Heart right ventricle (tissue), 16 donors: ENCODE measurements around the gene LRRC26. TPM values are rescaled to one million over a fixed set of nuclear protein-coding genes. Genes with fewer than 3 reads are reported as not detected.

Experiments
- ATAC-seq, 8 donors: fragments of 200-7000 bp; cut with Tn5 transposase; one replicate each; pipeline ENCODE4 v1.9.1; 2020; ENCODE audit warnings: mild to moderate bottlenecking in 8 of 8, moderate library complexity in 8 of 8, moderate number of reproducible peaks in 1 of 8
- DNase-seq, 2 donors: peaks; one replicate each; pipeline ENCODE4 v3.0.0-alpha.2; 2020
- H3K27ac ChIP-seq, 10 donors: fragments of 200-600 bp; sonication (generic) in 2 of 10; one replicate each; pipeline versions ENCODE4 v1.5.0 to v1.8.0; 2020 to 2022; ENCODE audit warnings: mild to moderate bottlenecking in 3 of 10
- H3K27me3 ChIP-seq, 7 donors: fragments of 200-600 bp; one replicate each; pipeline ENCODE4 v1.8.0; 2021 to 2022; ENCODE audit warnings: mild to moderate bottlenecking in 2 of 7
- H3K36me3 ChIP-seq, 9 donors: fragments of 200-600 bp; sonication (generic) in 1 of 9; one replicate each; pipeline versions ENCODE4 v1.5.0 to v1.8.0; 2020 to 2022; ENCODE audit warnings: mild to moderate bottlenecking in 2 of 9
- H3K4me1 ChIP-seq, 9 donors: fragments of 200-600 bp; sonication (generic) in 1 of 9; one replicate each; pipeline versions ENCODE4 v1.5.0 to v1.8.0; 2020 to 2022; ENCODE audit warnings: mild to moderate bottlenecking in 4 of 9
- H3K4me3 ChIP-seq, 10 donors: fragments of 200-600 bp; sonication (generic) in 2 of 10; one replicate each; pipeline versions ENCODE4 v1.5.0 to v1.8.0; 2020 to 2022; ENCODE audit warnings: mild to moderate bottlenecking in 7 of 10, moderate library complexity in 2 of 10
- H3K9me3 ChIP-seq, 11 donors: fragments of 200-600 bp in 10 of 11; sonication (generic) in 2 of 11; one replicate each; pipeline versions ENCODE4 v1.5.0 to v1.8.0; 2013 to 2022; ENCODE audit warnings: mild to moderate bottlenecking in 2 of 11, control low read depth in 1 of 11, moderate library complexity in 1 of 11
- WGBS, 2 donors: extraction: QIAGEN DNeasy Blood & Tissue Kit; methylation state at CpG; one replicate each; pipeline ENCODE4 v1.1.7; 2013; ENCODE audit warnings: inconsistent platforms in 1 of 2; 5-methylcytosine and 5-hydroxymethylcytosine counted together
- intact Hi-C, 10 donors: fragments of 100-400 bp; cut with DNase I; formaldehyde crosslinking; loops; one replicate each; pipeline versions ENCODE4 v1.11.1 to v1.14.2; 2022
- polyA plus RNA-seq, 2 donors: library from polyadenylated mRNA; stranded (reverse); fragments of 200-250 nt; gene quantifications; one replicate each; pipeline ENCODE4 v1.2.3, GENCODE V29; 2013
- total RNA-seq, 10 donors: library from RNA; stranded (reverse); fragmentation: NEBNext Ultra II Directional in 3 of 10; extraction: Animal tissue kit (Norgen Biotek cat#: 25700) in 3 of 10; gene quantifications; one replicate each; pipeline versions ENCODE4 v1.2.1 to v1.2.4, GENCODE V29; 2021 to 2023
- TF ChIP-seq, protein P1 (sequence below), 9 donors: fragments of 200-600 bp; sonication (generic) in 2 of 9; IDR thresholded peaks; one replicate each; pipeline versions ENCODE4 v1.5.0 to v1.8.0; 2021 to 2022; ENCODE audit warnings: antibody characterized with exemption in 9 of 9, mild to moderate bottlenecking in 5 of 9, moderate library complexity in 1 of 9
- donor health status: Arrhythmogenic right ventricular cardiomyopathy.
- donor health status: ischemic (EF 13 %, LVEDD 7.1; RV severe dilation, severe dysfunction).
- donor health status: healthy with polysubstance abuse.
- donor health status: DM: no; HTN: yes; CAD: no.
- donor health status: DM: no; HTN: no; CAD: no.
- donor health status: ischemic (EF 25% LVEDD 6.9; RV normal size, moderate dysfunction).
- donor health status: ischemic (EF 25% LVEDD 5.7; RV mildly dilated, moderate dysfunction).
- donor health status: healthy.
- donor health status: DM: yes; HTN: yes; CAD: no.
- donor health status: Ischemic cardiomyopathy.
- donor health status: ischemic (EF 35%, LVEDD 5.7; RV mildly dilated, moderate dysfunction).
- donor health status: nonischemic (EF 11% LVEDD 7.7; RV severe dilation, severe dysfunction).
- donor health status: DM: yes; HTN: yes; CAD: no.
- donor health status: PGD.
- donor health status: ischemic (EF 29% LVEDD 5.4; RV normal size, mild dysfunction).
- donor health status: nonischemic (EF 23%, LVEDD 6.1; RV moderate dilation, normal function).

The LRRC26 gene
- total and polyA plus RNA-seq, 12 donors, result not detected

DNA sequence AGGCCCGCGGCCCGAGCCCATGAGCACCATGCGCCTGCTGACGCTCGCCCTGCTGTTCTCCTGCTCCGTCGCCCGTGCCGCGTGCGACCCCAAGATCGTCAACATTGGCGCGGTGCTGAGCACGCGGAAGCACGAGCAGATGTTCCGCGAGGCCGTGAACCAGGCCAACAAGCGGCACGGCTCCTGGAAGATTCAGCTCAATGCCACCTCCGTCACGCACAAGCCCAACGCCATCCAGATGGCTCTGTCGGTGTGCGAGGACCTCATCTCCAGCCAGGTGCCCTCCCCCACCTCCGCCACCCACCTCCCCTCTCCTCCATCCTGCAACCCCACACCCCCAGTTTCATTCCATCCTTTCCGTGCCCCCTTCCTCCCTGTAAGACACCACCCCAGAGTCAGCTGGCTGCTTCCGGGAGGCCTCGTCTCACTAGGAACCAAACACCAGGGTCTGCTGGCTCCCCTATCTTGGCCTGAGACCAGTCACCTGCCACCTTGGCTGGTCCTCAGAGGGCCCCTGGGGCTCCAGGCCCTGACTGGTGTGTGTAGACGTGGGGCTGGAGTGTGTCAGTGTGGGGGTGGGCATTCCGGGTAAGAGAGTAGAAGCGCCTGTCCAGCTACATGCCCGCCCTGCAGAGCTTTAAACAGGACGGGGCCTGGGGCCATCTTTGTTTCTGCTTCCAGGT is 30.2 kb downstream of the LRRC26 start:
- Histone ChIP-seq H3K9me3 (no peaks in the 10 kb centered on the region), H3K4me1 (peaks cover 0 to 7% (median 5%) of the 10 kb centered on the region in 9 donors), H3K27me3 (peaks cover 52 to 98% (median 91%) of the 10 kb centered on the region in 7 donors), H3K36me3 (no peaks in the 10 kb centered on the region), H3K27ac (no peak overlapping the region), H3K4me3 (no peak overlapping the region)
- intact Hi-C loops, result loop anchor here in 4 of 10 donors (5.0 to 10.0 kb wide), 3 partner anchors 33 to 45 kb away; partner anchors contain the start of genes ANAPC2 (in 2 of the 4), SSNA1 (in 2 of the 4), LRRC26 (in 1 of the 4) and TMEM210 (in 1 of the 4)
- 30 to 31% methylated on average over 37 of the region's 37 CpGs for WGBS, 2 donors
- ATAC-seq (peak in 1 of 8 donors; percentile 12), DNase-seq (no peak)
- TF ChIP-seq, protein P1, sequence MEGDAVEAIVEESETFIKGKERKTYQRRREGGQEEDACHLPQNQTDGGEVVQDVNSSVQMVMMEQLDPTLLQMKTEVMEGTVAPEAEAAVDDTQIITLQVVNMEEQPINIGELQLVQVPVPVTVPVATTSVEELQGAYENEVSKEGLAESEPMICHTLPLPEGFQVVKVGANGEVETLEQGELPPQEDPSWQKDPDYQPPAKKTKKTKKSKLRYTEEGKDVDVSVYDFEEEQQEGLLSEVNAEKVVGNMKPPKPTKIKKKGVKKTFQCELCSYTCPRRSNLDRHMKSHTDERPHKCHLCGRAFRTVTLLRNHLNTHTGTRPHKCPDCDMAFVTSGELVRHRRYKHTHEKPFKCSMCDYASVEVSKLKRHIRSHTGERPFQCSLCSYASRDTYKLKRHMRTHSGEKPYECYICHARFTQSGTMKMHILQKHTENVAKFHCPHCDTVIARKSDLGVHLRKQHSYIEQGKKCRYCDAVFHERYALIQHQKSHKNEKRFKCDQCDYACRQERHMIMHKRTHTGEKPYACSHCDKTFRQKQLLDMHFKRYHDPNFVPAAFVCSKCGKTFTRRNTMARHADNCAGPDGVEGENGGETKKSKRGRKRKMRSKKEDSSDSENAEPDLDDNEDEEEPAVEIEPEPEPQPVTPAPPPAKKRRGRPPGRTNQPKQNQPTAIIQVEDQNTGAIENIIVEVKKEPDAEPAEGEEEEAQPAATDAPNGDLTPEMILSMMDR (IDR thresholded peaks at IDR 0.05), result no peak

GRCh38 chr9:137138722-137139467 is 31.0 kb downstream of the LRRC26 start, which contains the start of gene GRIN1:
Gene GRIN1, plus strand, starts transcription at chr9:137139154. Its CDS starts 333 bp downstream, at chr9:137139487.
- intact Hi-C loops, result loop anchor here in 3 of 10 donors (5.0 to 10.0 kb wide), 2 partner anchors 33 to 46 kb away; partner anchors contain the start of genes ANAPC2 (in 2 of the 3), SSNA1 (in 2 of the 3), LRRC26 (in 1 of the 3) and TMEM210 (in 1 of the 3)
- DNase-seq (no peak), ATAC-seq (peak; percentile 45 to 87 (median 67))
- 4 to 6% methylated on average over 87 to 104 of the region's 104 CpGs for WGBS, 2 donors
- Histone ChIP-seq H3K9me3 (no peaks in the 10 kb centered on the region), H3K4me1 (peaks cover 0 to 7% (median 5%) of the 10 kb centered on the region in 9 donors), H3K4me3 (peak within 1 kb of the TSS in 3 of 10 donors; percentile 12 to 24 (median 14)), H3K27ac (no peak within 1 kb of the TSS), H3K27me3 (peaks cover 52 to 99% (median 95%) of the 10 kb centered on the region in 7 donors), H3K36me3 (no peaks in the 10 kb centered on the region)
- TF ChIP-seq, protein P1 (IDR thresholded peaks at IDR 0.05), result no peak

DNA sequence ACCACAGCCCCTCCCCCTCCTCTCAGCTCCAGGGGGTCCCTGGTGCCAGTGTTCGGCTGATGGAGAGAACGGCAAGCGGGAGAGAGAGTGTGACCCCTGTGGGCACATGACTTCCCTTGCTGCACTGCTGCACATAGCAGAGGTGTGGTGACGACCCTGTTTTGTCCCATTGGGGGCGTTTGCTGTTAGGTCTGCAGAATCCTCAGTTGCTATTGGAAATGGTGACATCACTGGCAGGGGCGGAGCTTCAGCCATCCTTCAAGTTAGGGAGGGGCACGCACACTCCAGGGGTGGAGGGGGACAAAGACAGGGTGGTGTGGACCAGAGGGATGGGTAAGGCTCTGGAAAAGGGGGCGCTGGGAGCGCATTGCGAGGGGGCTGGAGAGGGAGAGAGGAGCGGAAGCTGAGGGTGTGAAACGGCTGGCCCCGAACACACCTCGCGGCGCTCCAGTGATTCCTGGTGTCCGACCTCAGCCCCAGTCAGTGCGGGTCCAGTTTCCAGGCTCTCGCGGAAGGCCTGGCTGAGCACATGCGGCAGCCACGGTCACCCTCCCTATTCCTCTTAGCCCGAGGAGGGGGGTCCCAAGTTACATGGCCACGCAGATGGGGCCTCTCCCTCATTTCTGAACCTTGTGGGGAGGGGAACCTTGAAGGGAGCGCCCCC is 31.7 kb downstream of the LRRC26 start:
- Histone ChIP-seq H3K27me3 (peaks cover 48 to 99% (median 95%) of the 10 kb centered on the region in 7 donors), H3K27ac (no peak overlapping the region), H3K9me3 (no peaks in the 10 kb centered on the region), H3K36me3 (no peaks in the 10 kb centered on the region), H3K4me3 (peak overlapping the region in 1 of 10 donors; percentile 24), H3K4me1 (peaks cover 0 to 7% (median 5%) of the 10 kb centered on the region in 9 donors)
- DNase-seq (no peak), ATAC-seq (no peak)
- intact Hi-C loops, result loop anchor here in 3 of 10 donors (5.0 to 10.0 kb wide), 2 partner anchors 34 to 47 kb away; partner anchors contain the start of genes ANAPC2 (in 2 of the 3), SSNA1 (in 2 of the 3), LRRC26 (in 1 of the 3) and TMEM210 (in 1 of the 3)
- 7 to 8% methylated on average over 25 of the region's 25 CpGs for WGBS, 2 donors
- TF ChIP-seq, protein P1 (IDR thresholded peaks at IDR 0.05), result no peak
